SKM-1 (cell line): ENCODE measurements around the gene PLAC1.

Source experiments
- DNase-seq: peaks from one replicate; lab custom pipeline; 2025; ENCODE audit not compliant: unreplicated experiment; lab: John Stamatoyannopoulos, UW

The PLAC1 gene

DNA sequence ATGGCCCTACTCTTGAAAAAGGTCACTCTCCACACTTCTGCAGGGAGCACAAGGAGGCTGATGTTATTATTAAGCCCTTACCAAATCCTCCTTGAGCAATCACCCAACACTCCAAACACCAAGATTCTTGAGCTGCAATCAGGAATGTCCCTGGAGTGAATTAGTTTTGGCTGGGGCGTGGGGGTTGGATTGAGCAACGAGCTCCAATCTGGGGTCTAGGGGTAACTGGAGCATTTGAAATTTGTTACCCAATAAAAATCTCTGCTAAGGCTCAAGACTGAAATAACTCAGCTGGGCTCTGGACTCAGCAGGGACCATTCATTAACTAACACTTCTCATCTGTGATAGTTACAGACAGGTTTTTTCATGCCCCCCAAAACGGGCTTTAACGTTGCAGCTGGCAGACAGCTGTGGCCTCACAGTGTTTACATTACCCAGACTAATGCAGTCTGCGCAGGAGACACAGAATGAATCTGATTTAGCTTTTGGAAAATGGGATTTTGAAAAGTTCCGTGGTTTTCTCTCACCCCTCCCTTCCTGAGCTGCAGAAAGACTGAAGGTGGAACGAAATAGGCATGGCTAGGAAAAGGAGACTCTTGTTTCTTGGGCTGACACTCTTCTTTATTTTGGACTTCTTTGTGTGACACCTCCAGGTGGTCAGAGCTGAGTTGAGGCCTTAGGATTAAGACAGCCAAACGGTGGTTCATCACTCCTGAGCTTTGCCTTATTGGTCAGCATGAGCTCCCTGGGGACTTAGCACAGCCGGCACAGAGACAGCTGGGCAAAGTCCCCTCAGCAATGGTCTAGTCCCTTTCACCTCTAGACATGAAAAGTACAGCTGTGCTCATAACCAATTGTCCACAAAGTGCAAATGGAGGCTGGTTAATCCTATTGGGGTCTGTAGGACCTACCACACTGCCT lies 26.6 kb downstream of the PLAC1 start:
- DNase-seq: no peak

DNA sequence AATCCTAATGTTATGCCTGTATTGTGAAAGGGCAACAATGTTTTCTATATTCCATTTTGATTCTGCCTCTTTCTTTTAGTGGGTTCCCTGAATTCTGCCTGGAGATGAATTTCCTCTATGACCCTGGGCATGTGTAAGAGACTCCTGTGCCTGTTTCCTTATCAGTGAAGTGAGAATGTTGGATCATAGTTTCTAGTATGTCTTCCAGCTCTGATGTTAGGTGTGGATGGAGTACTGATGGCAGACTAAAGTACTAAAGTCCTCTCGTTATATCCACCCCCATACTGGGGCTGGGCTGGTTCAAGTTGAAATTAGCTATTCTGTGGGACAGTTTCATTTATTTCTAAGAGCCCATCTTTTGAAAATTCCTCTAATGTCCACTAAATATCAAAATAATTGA lies 29.6 kb downstream of the PLAC1 start:
- DNase-seq: no peak

DNA sequence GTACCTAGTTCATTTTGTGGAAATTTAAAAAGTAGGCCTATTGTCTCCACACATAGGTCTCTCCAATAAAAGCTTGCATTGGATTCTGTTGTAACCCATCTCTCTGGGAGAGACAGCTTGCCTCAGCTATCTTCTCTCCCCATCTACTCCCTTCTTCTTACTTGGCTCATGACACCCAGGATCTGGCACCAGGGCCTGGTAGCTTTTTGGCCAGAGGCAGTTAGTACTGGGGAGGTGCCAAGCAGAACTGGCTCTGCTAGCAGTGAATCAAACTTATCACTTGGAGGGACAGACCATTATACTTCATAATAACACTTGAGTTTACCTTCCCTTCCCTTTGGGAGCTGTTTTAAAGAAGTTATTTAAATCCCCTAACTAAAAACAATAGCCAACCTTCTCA lies 31.8 kb downstream of the PLAC1 start:
- DNase-seq: no peak

- DNase-seq: no peak
These were observed 33.0 kb downstream of the PLAC1 start for GRCh38 chrX:134625315-134625718.

- DNase-seq: no peak
These were observed 34.2 kb downstream of the PLAC1 start for GRCh38 chrX:134624046-134624430.

DNA sequence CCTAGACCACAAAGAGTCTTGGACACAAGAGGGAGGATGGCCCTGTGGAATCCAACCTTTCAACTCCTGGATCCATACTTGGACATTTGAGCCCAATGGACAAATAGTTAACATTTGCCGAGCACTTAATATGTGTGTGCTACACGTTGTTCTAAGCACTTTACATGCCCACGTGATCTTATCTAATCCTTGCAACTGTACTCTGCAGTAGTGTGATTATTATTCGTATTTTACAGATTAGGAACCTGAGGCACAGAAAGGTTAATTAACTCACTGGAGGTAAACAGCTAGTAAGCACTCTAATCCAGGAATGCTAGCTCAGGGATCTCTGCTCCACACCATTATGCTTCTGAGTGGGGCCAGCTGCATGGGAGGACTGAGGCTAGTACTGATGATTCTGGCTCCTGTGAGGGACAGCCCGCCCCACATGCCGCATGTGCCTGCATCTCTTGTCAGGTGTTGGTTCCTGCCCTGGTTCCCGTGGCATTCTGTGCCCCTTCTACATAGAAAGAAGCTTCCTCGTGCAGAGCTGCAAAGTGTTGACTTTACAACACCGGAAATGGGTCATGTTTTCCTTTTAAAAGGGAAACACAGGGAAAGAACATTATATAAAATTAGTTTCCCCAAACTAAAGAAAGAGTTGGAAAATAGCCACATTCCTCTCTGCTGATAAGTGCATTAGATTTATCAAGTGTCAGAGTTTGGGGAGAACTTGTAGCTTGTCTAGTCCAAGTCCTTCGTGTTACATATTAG lies 34.8 kb downstream of the PLAC1 start:
- no peak for DNase-seq

DNA sequence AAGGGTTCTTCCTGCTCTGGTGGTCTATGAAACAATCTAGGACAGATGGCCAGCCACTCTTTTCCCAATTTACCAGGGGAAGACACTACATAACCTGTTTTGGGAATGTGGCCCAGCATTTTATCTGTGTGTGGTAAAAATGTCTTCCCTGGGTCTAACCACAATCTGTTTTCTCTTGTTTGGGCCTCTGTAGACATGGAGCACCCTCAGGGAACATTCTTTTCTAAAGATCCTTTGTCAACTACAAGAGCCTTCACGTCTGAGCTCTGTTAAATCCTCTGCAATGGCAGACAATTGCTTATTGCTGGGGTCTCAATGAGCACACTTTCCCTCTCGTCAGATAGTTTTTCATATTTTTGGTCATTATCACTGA lies 35.5 kb downstream of the PLAC1 start:
- no peak for DNase-seq

GRCh38 chrX:134622056-134622812 lies 36.0 kb downstream of the PLAC1 start:
- peak; percentile 0 for DNase-seq

DNA sequence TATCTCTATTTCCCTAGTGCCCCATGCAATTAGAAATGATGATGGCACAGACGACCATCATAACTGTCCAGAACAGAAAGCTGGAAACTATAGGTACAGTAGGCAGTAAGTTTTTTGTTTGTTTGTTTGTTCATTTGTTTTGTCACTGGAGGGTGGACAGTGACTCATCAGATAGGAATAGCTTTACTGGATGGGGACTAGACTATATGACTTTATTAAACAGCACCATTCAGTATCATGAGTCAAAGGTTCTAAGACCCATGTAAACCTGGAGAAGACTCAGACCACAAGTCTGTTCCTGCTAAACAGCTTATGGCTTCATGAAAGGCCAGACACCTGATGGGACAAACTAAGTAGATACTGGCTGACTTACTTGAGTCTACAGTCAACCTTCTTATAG lies 38.4 kb downstream of the PLAC1 start:
- no peak for DNase-seq

DNA sequence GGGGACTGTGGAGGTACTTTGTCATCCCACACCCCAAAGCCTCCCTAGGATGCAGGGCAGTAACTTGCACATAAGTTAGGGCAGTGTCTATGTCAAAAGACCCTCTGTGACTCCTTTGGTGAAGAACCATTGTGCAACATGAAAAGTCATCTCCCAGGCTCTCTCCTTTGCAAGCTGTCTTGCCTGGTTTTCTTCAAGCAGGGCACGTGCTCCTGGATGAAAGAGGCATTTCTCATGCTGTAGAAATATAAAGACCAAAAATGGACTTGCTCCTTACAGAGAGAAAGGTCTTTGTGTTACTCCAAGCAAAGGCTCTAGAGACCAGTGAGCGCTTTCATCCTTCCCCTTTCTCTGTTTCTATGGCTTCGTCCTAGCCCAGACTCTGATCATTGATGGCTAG lies 44.9 kb downstream of the PLAC1 start:
- DNase-seq: no peak

GRCh38 chrX:134608153-134608552 lies 50.1 kb downstream of the PLAC1 start:
- DNase-seq: no peak

DNA sequence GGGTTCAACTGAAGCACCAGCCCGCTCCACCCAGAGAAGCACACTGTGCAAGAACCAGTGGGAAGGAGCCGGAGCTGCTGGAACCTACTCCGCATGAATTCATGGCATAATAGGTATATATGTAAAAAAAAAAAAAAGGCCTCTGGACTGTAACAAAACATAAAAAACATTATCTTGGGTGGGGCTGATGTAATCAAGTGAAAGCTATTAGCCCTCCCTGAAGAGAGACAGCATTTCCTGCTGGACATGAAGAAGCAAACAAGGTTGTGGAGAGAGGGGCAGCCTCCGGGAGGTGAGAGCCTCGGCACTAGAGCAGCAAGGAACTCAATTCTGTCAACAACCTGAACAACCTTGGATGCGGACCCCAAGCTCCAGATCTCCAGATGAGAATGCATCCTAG lies 50.7 kb downstream of the PLAC1 start:
- no peak for DNase-seq

DNA sequence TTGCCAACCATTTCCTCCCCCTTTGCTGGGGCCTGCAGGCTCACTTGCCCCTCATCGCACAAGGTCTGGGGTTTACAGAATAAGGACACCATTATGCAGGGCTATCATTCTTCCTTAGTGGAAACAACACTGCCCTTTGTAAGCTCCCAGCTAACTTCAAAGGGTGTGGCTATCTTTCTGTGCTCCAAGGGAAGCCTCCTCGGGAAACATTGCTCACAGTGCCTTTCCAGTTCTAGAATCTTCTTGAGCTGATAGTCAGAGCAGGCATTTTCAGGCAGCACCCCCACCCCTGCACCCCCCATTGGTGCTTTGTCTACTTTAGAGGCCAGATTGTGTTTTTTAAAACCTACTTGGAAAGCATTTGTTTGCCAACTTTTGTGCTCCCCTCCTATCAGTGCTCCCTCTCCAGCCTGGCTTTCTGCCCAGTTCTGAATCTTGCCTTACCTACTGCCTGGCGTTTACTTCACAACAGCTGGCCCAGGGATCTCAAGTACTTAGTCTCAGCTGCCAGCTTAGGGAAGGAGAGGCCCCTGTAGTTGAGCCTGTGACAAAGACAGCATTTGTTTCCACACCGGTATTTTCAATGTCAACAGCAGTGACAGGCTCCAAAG lies 53.5 kb downstream of the PLAC1 start:
- no peak for DNase-seq

GRCh38 chrX:134603806-134604700 lies 54.2 kb downstream of the PLAC1 start:
- DNase-seq: no peak

GRCh38 chrX:134602410-134602809 lies 55.9 kb downstream of the PLAC1 start:
- no peak for DNase-seq

- DNase-seq: no peak
These were observed 57.0 kb downstream of the PLAC1 start for GRCh38 chrX:134601240-134601765.

DNA sequence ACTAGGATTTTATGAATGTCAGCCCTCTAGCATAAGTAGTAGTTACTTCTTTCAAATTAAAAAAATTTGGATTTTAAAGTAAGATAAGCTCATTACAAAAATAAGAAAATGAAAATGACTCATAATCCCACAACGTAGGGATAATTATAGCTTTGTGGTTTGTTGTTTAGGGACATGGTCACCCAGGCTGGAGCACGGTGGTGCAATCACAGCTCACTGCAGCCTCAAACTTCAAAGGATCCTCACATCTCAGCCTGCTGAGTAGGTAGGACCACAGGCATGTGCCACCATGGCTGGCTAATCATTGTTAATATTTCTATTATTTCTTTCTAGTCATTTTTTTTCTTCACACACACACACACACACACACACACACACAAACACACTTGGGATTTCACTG lies 57.6 kb downstream of the PLAC1 start:
- no peak for DNase-seq

DNA sequence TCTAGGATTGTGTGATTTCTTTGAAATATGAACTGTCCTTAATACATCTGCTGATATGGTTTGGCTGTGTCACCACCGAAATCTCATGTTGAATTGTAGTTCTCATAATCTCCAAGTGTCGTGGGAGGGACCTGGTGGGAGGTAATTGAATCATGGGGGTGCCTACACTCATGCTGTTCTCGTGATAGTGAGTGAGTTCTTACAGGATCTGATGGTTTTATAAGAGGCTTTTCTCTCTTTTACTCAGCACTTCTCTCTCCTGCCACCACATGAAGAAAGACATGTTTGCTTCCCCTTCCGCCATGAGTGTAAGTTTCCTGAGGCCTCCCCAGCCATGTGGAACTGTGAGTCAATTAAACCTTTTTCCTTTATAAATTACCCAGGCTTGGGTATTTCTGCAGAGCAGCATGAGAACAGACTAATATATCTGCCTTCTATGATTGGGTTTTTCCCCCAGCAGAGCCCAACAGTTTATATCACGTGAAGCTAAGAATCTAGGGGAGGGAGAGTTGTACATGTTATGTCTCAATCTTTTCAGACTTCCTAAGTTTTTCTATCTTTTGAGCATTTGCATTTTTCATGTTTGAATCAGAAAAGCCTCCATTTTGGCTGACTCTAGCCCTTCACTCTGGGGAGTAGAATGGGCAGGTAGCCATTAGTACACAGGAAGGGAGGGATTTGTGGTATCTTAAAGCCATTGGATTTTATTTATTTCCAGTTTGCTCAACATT lies 58.9 kb downstream of the PLAC1 start:
- DNase-seq: no peak

DNA sequence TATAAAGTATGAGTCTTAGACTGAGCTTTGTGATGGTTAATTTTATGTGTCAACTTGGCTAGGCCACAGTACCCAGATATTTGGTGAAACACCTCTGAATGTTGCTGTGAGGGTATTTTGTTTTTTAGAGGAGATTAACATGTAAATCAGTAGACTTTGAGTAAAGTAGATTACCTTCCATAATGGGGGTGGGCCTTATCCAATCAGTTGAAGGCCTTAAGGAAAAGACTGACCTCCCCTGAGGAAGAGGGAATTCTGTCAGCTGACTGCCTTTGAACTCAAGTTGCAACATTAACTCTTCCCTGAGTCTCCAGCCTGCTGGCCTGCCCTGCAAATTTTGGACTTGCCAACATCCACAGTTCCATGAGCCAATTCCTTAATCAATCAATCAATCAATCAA lies 66.0 kb downstream of the PLAC1 start:
- DNase-seq: no peak
